Gastroesophageal sphincter (tissue), 3 donors: ENCODE results near the gene SPIN1.

ENCODE experiments used
- CTCF ChIP-seq, 4 experiments: fragments of 200-600 bp in 2 of 4; fragments of 450-650 bp in 2 of 4; sonication (generic) in 1 of 4; IDR thresholded peaks; one replicate each; pipeline ENCODE4 v1.5.1; 2017 to 2019; ENCODE audit warnings: antibody characterized with exemption in 4 of 4, mild to moderate bottlenecking in 2 of 4, moderate library complexity in 2 of 4
- POLR2A ChIP-seq, 2 donors: fragments of 450-650 bp; IDR thresholded peaks; one replicate each; pipeline ENCODE4 v1.6.1; 2017; ENCODE audit warnings: antibody characterized with exemption in 2 of 2, mild to moderate bottlenecking in 2 of 2, moderate library complexity in 1 of 2

- TF ChIP-seq POLR2A (IDR thresholded peaks at IDR 0.05) (no peak), CTCF (IDR thresholded peaks at IDR 0.05) (no peak)
Measured at GRCh38 chr9:88494983-88495721, 106.9 kb downstream of the SPIN1 start.
